RCC 7860 (cell line): ENCODE data around the gene KLHL3.
"Not testable (repeated sequence)": the region's sequence is repeated elsewhere in the genome, so short reads cannot be mapped to it uniquely, and the experiment has no call there.

Experiments used
- DNase-seq: peaks from one replicate; pipeline ENCODE4 v3.0.0-alpha.2; 2015; ENCODE audit warnings: low spot score
- FAIRE-seq: peaks from 2 replicates; lab custom pipeline; 2012; peaks lifted over from hg19 to GRCh38; lab: Jason Lieb, UNC

Gene KLHL3

GRCh38 chr5:137672001-137672400 lies 63.9 kb downstream of the KLHL3 start:
- DNase-seq = no peak
- FAIRE-seq = no peak

DNA sequence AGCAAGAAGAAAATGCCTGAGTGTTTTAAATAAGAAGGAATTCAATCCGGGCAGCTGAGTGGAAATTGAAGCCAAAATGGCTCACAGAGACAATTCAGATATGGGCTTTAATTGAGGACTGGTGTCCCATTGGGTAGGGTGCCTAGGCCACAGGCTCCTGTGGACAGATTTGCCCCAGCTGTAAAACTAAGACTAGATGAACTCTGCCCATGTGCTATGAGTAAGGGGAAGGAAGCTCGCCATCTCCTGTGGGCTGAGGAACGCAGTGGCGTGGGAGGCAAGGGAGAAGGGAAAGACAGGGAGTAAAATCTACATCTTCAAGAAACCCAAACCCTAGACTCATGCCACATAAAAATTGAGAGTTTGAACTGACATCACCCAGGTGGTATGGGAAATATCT lies 66.1 kb downstream of the KLHL3 start:
- no peak for FAIRE-seq

GRCh38 chr5:137668637-137669036 lies 67.3 kb downstream of the KLHL3 start:
- no peak for DNase-seq
- no peak for FAIRE-seq

More for the DNA sequence above, 66.1 kb downstream of the KLHL3 start:
- no peak for DNase-seq

GRCh38 chr5:137667341-137667740 lies 68.5 kb downstream of the KLHL3 start:
- FAIRE-seq (no peak), DNase-seq (no peak)

DNA sequence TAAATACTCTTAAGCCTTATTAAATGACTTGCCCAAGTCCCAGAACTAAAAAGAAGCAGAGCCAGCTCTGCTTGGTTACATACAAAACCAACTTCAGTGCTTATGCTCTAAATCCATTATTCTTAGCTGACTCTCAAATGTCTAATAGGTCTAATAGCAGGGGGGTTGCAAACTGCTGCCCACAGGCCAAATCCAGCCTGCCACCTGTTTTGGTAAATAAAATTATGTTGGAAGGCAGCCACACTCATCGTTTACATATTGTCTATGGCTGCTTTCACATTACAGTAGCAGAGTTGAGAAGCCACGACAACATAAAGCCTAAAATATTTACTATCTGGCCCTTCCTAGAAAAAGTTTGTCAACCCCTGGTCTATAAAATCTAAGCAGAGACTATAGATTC lies 69.0 kb downstream of the KLHL3 start:
- DNase-seq (no peak), FAIRE-seq (no peak)

GRCh38 chr5:137666461-137666850 lies 69.4 kb downstream of the KLHL3 start:
- no peak for FAIRE-seq
- no peak for DNase-seq

- FAIRE-seq (no peak), DNase-seq (no peak)
These were observed 70.0 kb downstream of the KLHL3 start for GRCh38 chr5:137665678-137666460.

DNA sequence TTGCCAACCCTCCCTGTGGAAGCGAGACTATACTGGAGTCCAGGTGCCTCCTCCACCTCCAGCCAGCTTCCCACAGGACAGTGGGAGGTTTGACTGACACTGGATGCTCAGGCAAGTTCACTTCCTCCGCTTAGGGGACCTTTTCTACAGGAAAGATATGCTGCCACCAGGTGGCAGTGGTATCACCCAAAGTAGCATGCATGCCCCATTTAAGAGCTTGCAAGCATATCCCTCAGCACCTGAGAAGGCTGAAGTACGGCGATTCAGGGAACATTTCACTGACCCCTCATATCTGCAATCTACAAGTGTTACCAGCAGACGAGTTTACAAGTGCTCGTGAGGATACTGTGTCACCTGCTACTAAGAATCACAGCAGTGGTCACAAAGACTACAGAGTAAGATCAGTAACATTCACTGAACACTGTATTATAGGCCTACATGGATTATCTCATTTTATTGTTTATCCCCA lies 75.5 kb downstream of the KLHL3 start:
- DNase-seq = peak; percentile 29
- no peak for FAIRE-seq

- DNase-seq = no peak
- no peak for FAIRE-seq
These were observed 76.7 kb downstream of the KLHL3 start for GRCh38 chr5:137659209-137659608.

DNA sequence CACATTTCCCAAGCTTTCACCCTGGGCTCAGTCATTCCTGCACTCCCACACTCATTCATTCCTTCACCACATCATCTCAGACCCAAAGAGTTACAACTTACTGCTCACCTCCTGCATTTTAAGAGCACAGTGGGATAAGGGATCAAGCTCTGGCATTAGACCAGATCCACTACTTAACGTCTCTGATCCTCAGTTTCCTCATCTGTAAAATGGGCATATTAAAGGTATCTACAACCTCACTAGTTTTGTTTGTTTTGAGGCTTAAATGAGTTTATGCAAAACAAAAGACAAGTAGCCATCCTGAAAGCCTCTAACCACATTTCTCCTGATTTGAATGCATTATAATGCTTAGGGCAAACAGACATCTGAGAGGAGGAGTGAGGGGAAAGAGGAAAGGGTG lies 77.6 kb downstream of the KLHL3 start:
- no peak for FAIRE-seq
- no peak for DNase-seq

DNA sequence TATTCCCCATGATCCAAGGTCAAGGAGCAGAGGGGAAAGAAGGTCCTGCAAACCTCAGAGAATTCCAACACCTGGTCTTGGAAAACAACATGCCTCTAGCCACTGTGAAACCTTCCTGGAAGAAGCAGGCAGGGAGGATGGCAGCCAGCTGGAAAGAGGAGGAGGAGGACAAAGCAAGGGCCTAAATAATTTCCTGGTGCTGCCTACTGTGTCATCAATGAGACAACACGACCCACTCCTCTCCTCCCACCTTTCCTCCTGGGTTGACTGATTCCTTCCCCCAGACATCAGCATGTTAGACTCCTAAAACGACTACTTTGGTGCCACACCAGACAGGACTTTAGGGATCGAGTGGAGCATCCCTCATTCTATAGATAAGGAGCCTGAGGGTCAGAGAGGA lies 78.8 kb downstream of the KLHL3 start:
- no peak for DNase-seq
- no peak for FAIRE-seq

DNA sequence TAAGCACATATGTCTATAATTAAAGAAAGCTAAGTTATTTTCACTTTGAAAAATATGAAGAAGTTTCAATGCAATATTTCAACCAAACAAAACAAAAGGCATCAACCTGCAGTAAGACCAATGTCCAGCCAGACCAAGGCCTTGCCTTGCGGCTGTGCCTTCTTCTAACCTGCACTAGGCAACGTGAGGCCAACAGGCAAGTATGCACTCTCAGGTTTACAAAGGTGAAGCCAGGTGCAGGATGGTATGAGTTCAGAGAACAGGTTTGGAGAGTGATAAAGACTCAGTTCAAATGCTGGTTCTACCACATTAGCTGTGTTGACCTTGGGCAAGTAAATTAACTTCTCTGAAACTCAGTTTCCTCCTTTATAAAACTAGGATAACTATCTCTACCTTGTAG lies 79.3 kb downstream of the KLHL3 start:
- no peak for FAIRE-seq

DNA sequence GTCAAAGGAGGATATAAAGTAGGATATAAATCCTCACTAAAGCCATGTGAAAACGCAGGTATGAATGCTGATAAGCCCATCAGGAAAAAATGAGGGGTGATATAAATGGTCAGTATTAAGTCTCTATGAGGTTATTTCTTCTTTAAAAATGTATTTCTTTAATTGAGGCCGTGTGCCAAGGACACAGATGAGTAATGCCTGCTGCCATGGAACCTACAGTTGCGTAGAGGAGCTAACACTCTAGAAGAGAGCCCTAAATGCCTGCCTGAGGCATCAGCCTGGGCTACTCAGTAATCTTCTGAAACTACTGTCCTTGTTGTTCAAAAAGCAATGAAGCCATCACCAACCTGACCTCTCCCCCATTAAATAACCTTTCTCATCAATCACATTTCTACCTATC lies 84.9 kb downstream of the KLHL3 start:
- no peak for DNase-seq
- no peak for FAIRE-seq

More for the DNA sequence above, 79.3 kb downstream of the KLHL3 start:
- DNase-seq = no peak

- DNase-seq = no peak
- no peak for FAIRE-seq
These were observed 86.5 kb downstream of the KLHL3 start for GRCh38 chr5:137649228-137649935.

DNA sequence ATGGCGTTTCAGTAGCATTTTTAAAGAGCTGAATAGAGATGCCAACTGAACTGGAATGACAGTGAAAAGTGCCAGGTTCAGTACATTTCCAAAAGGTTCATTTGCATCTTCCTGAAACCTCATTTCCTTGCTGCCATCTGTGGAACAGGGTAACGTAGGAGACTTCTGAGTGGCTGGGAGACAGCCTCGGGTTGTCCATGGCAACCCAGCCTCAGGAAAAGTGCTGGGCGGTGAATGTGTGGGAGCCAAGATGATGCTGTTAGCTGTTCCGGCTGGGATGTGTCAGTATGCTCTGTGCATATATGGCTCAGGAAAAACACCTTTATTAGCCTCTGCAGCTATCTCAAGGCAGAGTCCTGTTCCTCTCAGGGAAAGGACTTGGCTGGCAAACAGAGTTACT lies 87.5 kb downstream of the KLHL3 start:
- FAIRE-seq = no peak
- DNase-seq = no peak

- FAIRE-seq = no peak
- DNase-seq = no peak
These were observed 88.5 kb downstream of the KLHL3 start for GRCh38 chr5:137647401-137647800.

DNA sequence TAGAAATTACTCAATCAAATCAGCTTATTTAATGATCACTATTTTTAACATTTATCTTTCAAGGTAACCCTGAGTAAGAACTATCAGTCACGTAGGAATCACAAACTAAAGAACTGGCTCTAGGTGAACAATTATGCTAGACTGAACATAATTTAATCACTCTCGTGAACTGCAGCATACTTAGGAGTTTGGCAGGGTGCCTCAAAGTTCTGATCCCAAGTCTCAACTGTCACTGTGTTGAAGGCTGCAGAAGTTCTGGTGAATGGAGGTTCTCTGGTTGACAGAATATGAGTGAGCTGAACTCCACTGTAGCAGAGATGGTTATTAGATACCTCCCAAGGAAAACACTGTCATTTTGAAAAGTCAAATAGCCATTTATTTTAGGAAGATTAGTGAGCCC lies 89.1 kb downstream of the KLHL3 start:
- FAIRE-seq (no peak), DNase-seq (no peak)

DNA sequence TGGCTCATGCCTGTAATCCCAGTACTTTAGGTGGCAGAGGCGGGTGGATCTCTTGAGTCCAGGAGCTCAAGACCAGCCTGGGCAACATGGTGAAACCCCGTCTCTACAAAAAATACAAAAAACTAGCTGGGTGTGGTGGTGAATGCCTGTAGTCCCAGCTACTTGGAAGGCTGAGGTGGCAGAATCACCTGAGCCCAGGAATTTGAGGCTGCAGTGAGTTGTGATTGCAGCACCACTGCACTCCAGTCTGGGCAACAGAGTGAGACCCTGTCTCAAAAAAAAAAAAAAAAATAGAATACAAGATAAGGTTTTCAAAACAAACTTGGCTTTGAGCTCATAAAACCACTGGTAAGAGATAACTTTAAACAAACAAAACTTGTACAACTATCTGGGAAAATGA lies 92.8 kb downstream of the KLHL3 start:
- FAIRE-seq, DNase-seq: not testable (repeated sequence)

GRCh38 chr5:137642091-137642490 lies 93.8 kb downstream of the KLHL3 start:
- no peak for DNase-seq
- FAIRE-seq = no peak

DNA sequence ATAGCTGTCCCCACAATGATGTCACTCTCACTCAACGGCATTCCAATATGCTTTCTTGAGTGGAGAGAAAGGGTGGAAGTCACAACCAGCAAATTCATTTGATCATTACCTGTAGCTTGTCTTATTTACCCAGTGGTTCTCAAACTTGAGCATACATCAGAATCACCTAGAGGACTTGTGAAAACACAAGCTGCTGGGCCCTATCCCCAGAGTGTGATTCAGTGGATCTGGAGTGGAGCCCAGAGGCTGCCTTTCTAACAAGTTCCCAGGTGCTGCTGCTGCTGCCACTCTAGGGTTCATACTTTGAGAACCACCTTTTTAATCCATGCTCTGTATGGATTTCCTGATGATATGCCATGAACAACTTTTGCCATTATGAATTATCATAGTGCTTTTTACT lies 94.7 kb downstream of the KLHL3 start:
- no peak for DNase-seq
- no peak for FAIRE-seq

- DNase-seq = no peak
- FAIRE-seq = no peak
These were observed 96.2 kb downstream of the KLHL3 start for GRCh38 chr5:137639645-137640044.

DNA sequence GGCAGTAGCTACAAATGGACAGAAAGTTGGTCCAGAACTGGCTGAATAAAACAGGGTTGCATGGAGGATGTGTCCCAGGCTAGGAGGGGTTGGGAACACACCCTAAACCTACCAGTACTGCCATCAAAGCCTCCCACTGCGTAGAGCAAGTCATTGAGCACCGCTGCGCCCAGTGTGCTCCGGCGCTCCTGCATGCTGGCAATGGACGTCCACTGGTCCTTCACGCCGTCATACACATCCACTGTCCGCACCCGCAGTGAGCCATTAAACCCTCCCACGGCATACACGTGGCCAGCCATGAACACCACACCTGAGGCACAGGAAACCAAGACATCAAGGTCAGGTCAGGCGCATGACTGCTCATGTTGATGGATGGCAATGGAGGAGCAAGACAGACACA lies 97.0 kb downstream of the KLHL3 start:
- no peak for FAIRE-seq
- DNase-seq = no peak
